IPS-NIHi11 (cell line): Measurements from ENCODE around the gene PSMB9.

Experiments
- DNase-seq: peaks from one replicate; pipeline ENCODE4 v3.0.0; 2012; ENCODE audit warnings: mixed read lengths, low spot score

Gene PSMB9

DNA sequence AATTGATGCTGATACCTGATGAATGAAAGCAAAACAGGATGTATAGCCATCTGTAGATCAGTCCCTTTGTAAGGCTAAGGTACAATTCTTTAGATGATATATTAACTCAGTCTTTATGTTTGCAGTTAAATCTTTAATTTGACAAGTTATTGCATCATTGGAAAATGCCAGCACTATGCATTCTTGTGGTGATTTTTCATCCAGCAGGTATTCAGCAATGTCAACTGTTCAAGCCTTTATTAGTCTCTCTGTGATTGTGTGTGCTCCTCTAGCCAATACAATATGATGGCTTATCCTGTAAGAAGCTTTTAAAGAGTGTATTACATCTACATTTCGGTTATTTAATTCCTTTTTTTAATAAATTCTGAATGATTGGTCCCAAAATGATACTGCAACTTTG lies 52.5 kb downstream of the PSMB9 start:
- DNase-seq = no peak

DNA sequence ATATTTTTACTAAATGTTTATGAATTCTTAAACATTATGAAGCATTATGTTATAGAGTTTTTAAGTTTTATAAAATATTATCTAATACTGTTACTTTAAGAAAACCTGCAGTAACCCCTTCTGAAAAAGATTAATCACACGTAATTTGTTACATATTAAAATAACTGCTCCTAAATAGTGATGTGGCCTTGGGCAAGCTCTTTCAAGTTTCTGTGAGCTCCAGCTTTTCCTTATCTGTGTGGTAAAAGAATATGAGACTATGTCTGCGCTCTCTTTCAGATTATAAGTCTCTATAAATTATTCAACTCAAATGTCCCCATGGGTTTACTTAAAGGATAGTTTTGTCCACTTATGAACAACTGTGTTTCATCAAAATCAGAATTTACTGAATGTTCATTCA lies 54.9 kb downstream of the PSMB9 start:
- no peak for DNase-seq
